Stimulated activated CD8-positive, alpha-beta memory T cell treated with anti-CD3 and anti-CD28 coated beads, Interleukin-7, amount 100 ng/mL, for 48 hours (primary cell): Measurements from ENCODE around the gene PAX3.
"Not testable (repeated sequence)": the region's sequence is repeated elsewhere in the genome, so short reads cannot be mapped to it uniquely, and the experiment has no call there.

ENCODE experiments used
- DNase-seq, 2 donors: peaks; one replicate each; pipeline ENCODE4 v3.0.0-alpha.2; 2020; ENCODE audit warnings: low read depth in 1 of 2; ENCODE audit errors: extremely low read depth in 1 of 2

The PAX3 gene

GRCh38 chr2:222160125-222160524 is 138.7 kb downstream of the PAX3 start:
- DNase-seq, result no peak

GRCh38 chr2:222159221-222159620 is 139.6 kb downstream of the PAX3 start:
- no peak for DNase-seq

- DNase-seq, result not testable (repeated sequence)
Measured at GRCh38 chr2:222155003-222155664, 143.7 kb downstream of the PAX3 start.
